Measurements from ENCODE around the gene ARRDC5. TPM values are rescaled to one million over a fixed set of nuclear protein-coding genes. Genes with fewer than 3 reads are reported as not detected.

ARRDC5 gene
- polyA plus RNA-seq, 3 donors = 0.46 to 3.9 (median 1.0) TPM

GRCh38 chr19:4873930-4874329 lies 28.8 kb downstream of the ARRDC5 start:
- no peaks in the 10 kb centered on the region for H3K36me3 ChIP-seq (replicated peaks in 1 of 2; ENCODE audit: control insufficient read depth in 1 of 2, insufficient read depth in 2 of 2, low read length in 2 of 2)
- H3K4me3 ChIP-seq (replicated peaks in 1 of 3; ENCODE audit: low read depth in 2 of 3, low read length in 3 of 3) = no peak overlapping the region
- TF ChIP-seq CTCF (IDR thresholded peaks at IDR 0.05) = no peak
- 100% methylated on average over 3 of the region's 3 CpGs for WGBS (ENCODE audit: insufficient coverage)
- H3K9me3 ChIP-seq (replicated peaks in 1 of 2; ENCODE audit: control insufficient read depth in 1 of 2, insufficient read depth in 1 of 2, low read length in 2 of 2) = no peaks in the 10 kb centered on the region
- no peak overlapping the region for H2AFZ ChIP-seq (ENCODE audit: insufficient read depth, low read depth, low read length, poor library complexity, severe bottlenecking)
- no peak for DNase-seq
- H3K4me1 ChIP-seq (ENCODE audit: control insufficient read depth in 1 of 2, insufficient read depth in 2 of 2, low read length in 2 of 2) = peaks cover 37 to 38% of the 10 kb centered on the region in 2 donors
- H3K27ac ChIP-seq (ENCODE audit: low read depth in 1 of 2, low read length in 2 of 2) = no peak overlapping the region
- Mint-ChIP-seq H3K27ac (no peak overlapping the region), H3K4me3 (no peak overlapping the region), H3K27me3 (ENCODE audit: low read depth in 3 of 3) (peaks cover 0 to 14% (median 10%) of the 10 kb centered on the region in 3 donors), H3K9me3 (peaks cover 0 to 3% (median 0%) of the 10 kb centered on the region in 7 donors), H3K36me3 (no peaks in the 10 kb centered on the region), H3K4me1 (peaks cover 39% of the 10 kb centered on the region)
- no peaks in the 10 kb centered on the region for H3K79me2 ChIP-seq (ENCODE audit: insufficient read depth, low read length)
- H4K20me1 ChIP-seq (ENCODE audit: insufficient read depth, low read length) = no peaks in the 10 kb centered on the region
- intact Hi-C loops (cut with micrococcal nuclease) = loop anchor here (2.0 to 10.0 kb wide), 4 partner anchors 38 to 158 kb away; no protein-coding TSS in a partner anchor
- H3K27me3 ChIP-seq (ENCODE audit: control insufficient read depth in 2 of 2, insufficient read depth in 2 of 2, low read length in 2 of 2) = peaks cover 0 to 4% of the 10 kb centered on the region in 2 donors
- H3K9ac ChIP-seq (ENCODE audit: insufficient read depth, low read length, poor library complexity, severe bottlenecking) = no peak overlapping the region
- H3K4me2 ChIP-seq (replicated peaks; ENCODE audit: extremely low read depth, low read length, poor library complexity, severe bottlenecking) = no peak overlapping the region

DNA sequence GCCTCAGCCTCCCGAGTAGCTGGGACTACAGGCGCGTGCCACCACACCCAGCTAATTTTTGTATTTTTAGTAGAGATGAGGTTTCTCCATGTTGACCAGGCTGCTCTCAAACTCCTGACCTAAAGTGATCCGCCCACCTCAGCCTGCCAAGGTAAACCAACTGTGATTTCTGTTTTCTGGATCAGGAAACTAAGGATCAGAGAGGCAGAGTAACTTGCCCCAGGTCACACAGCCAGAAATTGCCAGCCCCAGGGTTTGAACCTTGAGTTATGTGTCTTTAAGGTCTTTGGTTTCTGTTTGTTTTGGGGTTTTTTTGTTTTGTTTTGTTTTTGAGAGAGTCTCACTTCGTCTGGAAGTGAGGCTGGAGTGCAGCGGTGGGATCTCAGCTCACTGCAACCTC lies 31.0 kb downstream of the ARRDC5 start:
- Histone ChIP-seq H3K27me3 (ENCODE audit: control insufficient read depth in 2 of 2, insufficient read depth in 2 of 2, low read length in 2 of 2) (no peaks in the 10 kb centered on the region), H3K9ac (ENCODE audit: insufficient read depth, low read length, poor library complexity, severe bottlenecking) (no peak overlapping the region), H3K27ac (ENCODE audit: low read depth in 1 of 2, low read length in 2 of 2) (no peak overlapping the region), H3K4me2 (replicated peaks; ENCODE audit: extremely low read depth, low read length, poor library complexity, severe bottlenecking) (no peak overlapping the region), H3K79me2 (ENCODE audit: insufficient read depth, low read length) (peaks cover 8% of the 10 kb centered on the region), H3K4me3 (replicated peaks in 1 of 3; ENCODE audit: low read depth in 2 of 3, low read length in 3 of 3) (no peak overlapping the region), H3K36me3 (replicated peaks in 1 of 2; ENCODE audit: control insufficient read depth in 1 of 2, insufficient read depth in 2 of 2, low read length in 2 of 2) (no peaks in the 10 kb centered on the region), H2AFZ (ENCODE audit: insufficient read depth, low read depth, low read length, poor library complexity, severe bottlenecking) (no peak overlapping the region), H3K4me1 (ENCODE audit: control insufficient read depth in 1 of 2, insufficient read depth in 2 of 2, low read length in 2 of 2) (peaks cover 41% of the 10 kb centered on the region in 2 donors), H4K20me1 (ENCODE audit: insufficient read depth, low read length) (peaks cover 2% of the 10 kb centered on the region), H3K9me3 (replicated peaks in 1 of 2; ENCODE audit: control insufficient read depth in 1 of 2, insufficient read depth in 1 of 2, low read length in 2 of 2) (no peaks in the 10 kb centered on the region)
- Mint-ChIP-seq H3K9me3 (peaks cover 0 to 5% (median 0%) of the 10 kb centered on the region in 7 donors), H3K36me3 (no peaks in the 10 kb centered on the region), H3K27ac (peak overlapping the region in 3 of 7 donors; percentile 69 to 79 (median 74)), H3K27me3 (ENCODE audit: low read depth in 3 of 3) (peaks cover 0 to 5% (median 0%) of the 10 kb centered on the region in 3 donors), H3K4me3 (no peak overlapping the region), H3K4me1 (peaks cover 43% of the 10 kb centered on the region)
- intact Hi-C loops (cut with micrococcal nuclease) = loop anchor here (2.0 to 10.0 kb wide), 4 partner anchors 41 to 161 kb away; no protein-coding TSS in a partner anchor
- WGBS (ENCODE audit: insufficient coverage) = 40% methylated on average over 3 of the region's 6 CpGs
- TF ChIP-seq CTCF (IDR thresholded peaks at IDR 0.05) = no peak
- DNase-seq = no peak
